MM.1S (cell line): Measurements from ENCODE around the gene FCRL3.

Source experiments
- DNase-seq: peaks from one replicate; pipeline ENCODE4 v3.0.0-alpha.2; 2015
- H2AFZ ChIP-seq: fragments of 300-600 bp; sonication (generic); 2 replicates; pipeline ENCODE4 v1.6.0; 2016; ENCODE audit warnings: antibody characterized with exemption, low read length
- H3F3A ChIP-seq: fragments of 300-600 bp; sonication (generic); 2 replicates; pipeline ENCODE4 v1.6.1; 2016; ENCODE audit warnings: mild to moderate bottlenecking, antibody characterized with exemption, low read length, moderate library complexity, mixed read lengths; ENCODE audit not compliant: insufficient read depth
- H3K27ac ChIP-seq: fragments of 300-600 bp; sonication (generic); 2 replicates; pipeline ENCODE4 v1.5.1; 2016; ENCODE audit warnings: mild to moderate bottlenecking, low read length
- H3K27me3 ChIP-seq: fragments of 300-600 bp; sonication (generic); replicated peaks from 2 replicates; pipeline ENCODE4 v1.6.0; 2016; ENCODE audit warnings: low read length; ENCODE audit not compliant: insufficient read depth
- H3K36me3 ChIP-seq: fragments of 300-600 bp; sonication (generic); replicated peaks from 2 replicates; pipeline ENCODE4 v1.6.1; 2016; ENCODE audit warnings: mild to moderate bottlenecking, low read length, mixed read lengths; ENCODE audit not compliant: insufficient read depth
- H3K4me1 ChIP-seq: fragments of 300-600 bp; sonication (generic); 2 replicates; pipeline ENCODE4 v1.6.1; 2016; ENCODE audit warnings: low read length, mixed read lengths
- H3K4me2 ChIP-seq: fragments of 300-600 bp; sonication (generic); 2 replicates; pipeline ENCODE4 v1.6.0; 2016; ENCODE audit warnings: low read depth, low read length
- H3K4me3 ChIP-seq: fragments of 300-600 bp; sonication (generic); 2 replicates; pipeline ENCODE4 v1.5.1; 2016; ENCODE audit warnings: low read length, mixed read lengths
- H3K79me2 ChIP-seq: fragments of 300-600 bp; sonication (generic); 2 replicates; pipeline ENCODE4 v1.6.1; 2016; ENCODE audit warnings: mixed run types, low read length, mixed read lengths
- H3K9ac ChIP-seq: fragments of 300-600 bp; sonication (generic); 2 replicates; pipeline ENCODE4 v1.6.1; 2016; ENCODE audit warnings: low read length, mixed read lengths
- H3K9me2 ChIP-seq: fragments of 300-600 bp; sonication (generic); replicated peaks from 2 replicates; pipeline ENCODE4 v1.6.1; 2016; ENCODE audit warnings: mild to moderate bottlenecking, low read length, mixed read lengths; ENCODE audit not compliant: insufficient read depth
- H3K9me3 ChIP-seq: fragments of 300-600 bp; sonication (generic); replicated peaks from 2 replicates; pipeline ENCODE4 v1.6.1; 2016; ENCODE audit warnings: mild to moderate bottlenecking, low read length, mixed read lengths; ENCODE audit not compliant: insufficient read depth
- H4K20me1 ChIP-seq: fragments of 300-600 bp; sonication (generic); 2 replicates; pipeline ENCODE4 v1.6.1; 2016; ENCODE audit warnings: mild to moderate bottlenecking, low read length, moderate library complexity, mixed read lengths; ENCODE audit not compliant: insufficient read depth
- CTCF ChIP-seq: fragments of 300-600 bp; sonication (generic); IDR thresholded peaks from 2 replicates; pipeline ENCODE4 v1.5.1; 2016; ENCODE audit warnings: antibody characterized with exemption, low read length, mixed read lengths
- EZH2 ChIP-seq: fragments of 300-600 bp; sonication (generic); optimal IDR thresholded peaks from 2 replicates; pipeline ENCODE3; 2017; ENCODE audit warnings: low read depth, mild to moderate bottlenecking, antibody characterized with exemption, low read length, mixed read lengths
- EZH2phosphoT487 ChIP-seq: fragments of 300-600 bp; sonication (generic); IDR thresholded peaks from 2 replicates; pipeline ENCODE4 v1.6.1; 2018; ENCODE audit warnings: antibody characterized with exemption, low read length

Gene FCRL3

GRCh38 chr1:157652859-157653493 is 47.6 kb downstream of the FCRL3 start:
- Histone ChIP-seq H3K79me2 (no peaks in the 10 kb centered on the region), H3K27ac (no peak overlapping the region), H3K9me3 (no peaks in the 10 kb centered on the region), H3K36me3 (no peaks in the 10 kb centered on the region), H3K4me2 (no peak overlapping the region; the same call in 1 of the 2 replicates), H3K4me1 (peaks cover 10% of the 10 kb centered on the region), H3K4me3 (no peak overlapping the region), H3F3A (peaks cover 7% of the 10 kb centered on the region), H3K9ac (no peak overlapping the region), H2AFZ (no peak overlapping the region), H3K9me2 (no peaks in the 10 kb centered on the region), H4K20me1 (no peaks in the 10 kb centered on the region), H3K27me3 (peaks cover 63% of the 10 kb centered on the region)
- TF ChIP-seq EZH2 = no peak
- peak; percentile 76 for DNase-seq

GRCh38 chr1:157648317-157648716 is 52.3 kb downstream of the FCRL3 start:
- Histone ChIP-seq H3K4me3 (no peak overlapping the region), H3K4me2 (no peak overlapping the region), H3K79me2 (no peaks in the 10 kb centered on the region), H3K36me3 (no peaks in the 10 kb centered on the region), H3K27me3 (peaks cover 73% of the 10 kb centered on the region), H3K9me3 (no peaks in the 10 kb centered on the region), H3K27ac (no peak overlapping the region), H3K9me2 (no peaks in the 10 kb centered on the region), H2AFZ (no peak overlapping the region), H3K9ac (no peak overlapping the region), H4K20me1 (no peaks in the 10 kb centered on the region), H3K4me1 (peaks cover 7% of the 10 kb centered on the region), H3F3A (peaks cover 6% of the 10 kb centered on the region)
- DNase-seq = peak; percentile 69
- TF ChIP-seq EZH2 = no peak
- no peak for TF ChIP-seq EZH2phosphoT487
- no peak for TF ChIP-seq CTCF

GRCh38 chr1:157646144-157646543 is 54.4 kb downstream of the FCRL3 start:
- TF ChIP-seq EZH2phosphoT487 = 0 out of 2 replicates have a peak, but pooled peaks have one; percentile 85
- TF ChIP-seq CTCF = no peak
- Histone ChIP-seq H3K9me3 (no peaks in the 10 kb centered on the region), H2AFZ (no peak overlapping the region), H3K9ac (no peak overlapping the region), H3K4me2 (no peak overlapping the region), H4K20me1 (no peaks in the 10 kb centered on the region), H3K4me1 (no peaks in the 10 kb centered on the region), H3F3A (no peaks in the 10 kb centered on the region), H3K27ac (no peak overlapping the region), H3K27me3 (peaks cover 55% of the 10 kb centered on the region), H3K36me3 (no peaks in the 10 kb centered on the region), H3K79me2 (no peaks in the 10 kb centered on the region), H3K4me3 (no peak overlapping the region), H3K9me2 (no peaks in the 10 kb centered on the region)
- peak; percentile 16 for DNase-seq

GRCh38 chr1:157641177-157641576 is 59.4 kb downstream of the FCRL3 start:
- Histone ChIP-seq H3K4me3 (no peak overlapping the region), H3F3A (no peaks in the 10 kb centered on the region), H3K4me1 (no peaks in the 10 kb centered on the region), H3K9ac (no peak overlapping the region), H3K4me2 (no peak overlapping the region), H3K9me3 (no peaks in the 10 kb centered on the region), H2AFZ (no peak overlapping the region), H3K27ac (no peak overlapping the region), H3K36me3 (no peaks in the 10 kb centered on the region), H4K20me1 (no peaks in the 10 kb centered on the region), H3K79me2 (no peaks in the 10 kb centered on the region), H3K27me3 (peaks cover 20% of the 10 kb centered on the region), H3K9me2 (no peaks in the 10 kb centered on the region)
- DNase-seq = no peak
- no peak for TF ChIP-seq CTCF
- TF ChIP-seq EZH2phosphoT487 = no peak
- TF ChIP-seq EZH2 = no peak
